ENCODE results near the gene MAD2L2. TPM values are rescaled to one million over a fixed set of nuclear protein-coding genes. Genes with fewer than 3 reads are reported as not detected.

The MAD2L2 gene
- total RNA-seq, 1 experiment from 2014 or later, result 283 TPM

DNA sequence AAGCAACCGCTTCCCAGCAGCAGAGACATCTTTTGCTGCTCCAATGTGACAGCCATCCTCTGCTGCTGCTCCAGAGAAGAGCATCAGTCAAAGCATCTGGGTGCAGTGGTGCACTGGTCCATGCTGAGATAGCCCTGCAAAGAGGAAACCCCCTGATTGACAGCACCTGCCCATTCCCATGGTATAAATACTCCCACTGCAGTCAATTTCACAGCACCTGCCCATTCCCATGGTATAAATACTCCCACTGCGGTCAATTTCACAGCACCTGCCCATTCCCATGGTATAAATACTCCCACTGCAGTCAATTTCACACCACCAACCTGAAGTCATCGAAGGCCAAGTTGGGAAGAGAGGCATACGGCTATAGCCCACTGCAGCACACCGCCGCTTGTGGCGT lies 52.2 kb downstream of the MAD2L2 start:
- Histone ChIP-seq H3K4me2 (ENCODE audit: insufficient read depth, insufficient read length, low read length) (no peak overlapping the region), H4K91ac (ENCODE audit: insufficient read length, low read depth, low read length) (no peak overlapping the region), H3K14ac (ENCODE audit: insufficient read depth, low read length) (no peak overlapping the region), H3K27me3 (ENCODE audit: insufficient read depth, low read length) (no peaks in the 10 kb centered on the region), H2AFZ (ENCODE audit: low read length) (no peak overlapping the region), H4K5ac (ENCODE audit: insufficient read length, low read depth, low read length) (no peak overlapping the region), H2BK5ac (ENCODE audit: insufficient read length, low read length) (no peak overlapping the region), H3K4ac (ENCODE audit: low read depth, low read length) (no peak overlapping the region), H3K79me2 (ENCODE audit: insufficient read depth, low read length) (no peaks in the 10 kb centered on the region), H4K8ac (replicated peaks; ENCODE audit: insufficient read length, low read depth, low read length) (no peak overlapping the region), H3K9ac (ENCODE audit: extremely low read depth, insufficient read length, low read length) (no peak overlapping the region), H2AK5ac (ENCODE audit: insufficient read length, low read length) (no peak overlapping the region), H3K9me3 (ENCODE audit: control insufficient read depth, low read depth, low read length) (no peaks in the 10 kb centered on the region), H4K20me1 (ENCODE audit: control insufficient read depth, insufficient read depth, insufficient read length) (no peaks in the 10 kb centered on the region), H3K18ac (ENCODE audit: insufficient read length, low read depth, low read length) (no peak overlapping the region), H3K79me1 (ENCODE audit: insufficient read depth, low read depth, low read length, poor library complexity, severe bottlenecking) (no peaks in the 10 kb centered on the region), H2BK120ac (ENCODE audit: low read depth, low read length, poor library complexity, severe bottlenecking) (no peak overlapping the region), H3K27ac (ENCODE audit: insufficient read length, low read depth, low read length) (no peak overlapping the region), H2BK12ac (ENCODE audit: insufficient read length, low read depth, low read length) (no peak overlapping the region), H2BK20ac (ENCODE audit: low read depth, low read length, poor library complexity, severe bottlenecking) (no peak overlapping the region), H2BK15ac (ENCODE audit: low read depth, low read length) (no peak overlapping the region), H3K56ac (ENCODE audit: insufficient read length, low read depth, low read length) (no peak overlapping the region), H3K23ac (ENCODE audit: insufficient read length, low read depth, low read length) (no peak overlapping the region), H3T11ph (ENCODE audit: low read length) (no peak overlapping the region), H3K4me1 (ENCODE audit: insufficient read depth, low read length) (no peaks in the 10 kb centered on the region), H3K23me2 (ENCODE audit: insufficient read length, low read depth, low read length, poor library complexity, severe bottlenecking) (no peaks in the 10 kb centered on the region)
- no peak overlapping the region for H3K4me3 Mint-ChIP-seq
- DNase-seq, result no peak
- peaks cover 0 to 8% of the 10 kb centered on the region in 2 experiments; a peak in 1 of 4 replicates for H3K4me1 Mint-ChIP-seq
- no peak overlapping the region for H3K27ac Mint-ChIP-seq
- peaks cover 15% of the 10 kb centered on the region for H3K27me3 Mint-ChIP-seq (ENCODE audit: low read depth)
- no peaks in the 10 kb centered on the region for H3K9me3 Mint-ChIP-seq
- TF ChIP-seq, protein P1, sequence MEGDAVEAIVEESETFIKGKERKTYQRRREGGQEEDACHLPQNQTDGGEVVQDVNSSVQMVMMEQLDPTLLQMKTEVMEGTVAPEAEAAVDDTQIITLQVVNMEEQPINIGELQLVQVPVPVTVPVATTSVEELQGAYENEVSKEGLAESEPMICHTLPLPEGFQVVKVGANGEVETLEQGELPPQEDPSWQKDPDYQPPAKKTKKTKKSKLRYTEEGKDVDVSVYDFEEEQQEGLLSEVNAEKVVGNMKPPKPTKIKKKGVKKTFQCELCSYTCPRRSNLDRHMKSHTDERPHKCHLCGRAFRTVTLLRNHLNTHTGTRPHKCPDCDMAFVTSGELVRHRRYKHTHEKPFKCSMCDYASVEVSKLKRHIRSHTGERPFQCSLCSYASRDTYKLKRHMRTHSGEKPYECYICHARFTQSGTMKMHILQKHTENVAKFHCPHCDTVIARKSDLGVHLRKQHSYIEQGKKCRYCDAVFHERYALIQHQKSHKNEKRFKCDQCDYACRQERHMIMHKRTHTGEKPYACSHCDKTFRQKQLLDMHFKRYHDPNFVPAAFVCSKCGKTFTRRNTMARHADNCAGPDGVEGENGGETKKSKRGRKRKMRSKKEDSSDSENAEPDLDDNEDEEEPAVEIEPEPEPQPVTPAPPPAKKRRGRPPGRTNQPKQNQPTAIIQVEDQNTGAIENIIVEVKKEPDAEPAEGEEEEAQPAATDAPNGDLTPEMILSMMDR (conservative IDR thresholded peaks at IDR 0.05), result no peak
- WGBS (ENCODE audit: extremely low coverage, insufficient read length, low lambda C conversion rate), result no CpG with 5 or more reads among the region's 7 CpGs
- peaks cover 0 to 2% (median 0%) of the 10 kb centered on the region in 3 experiments; a peak in 2 of 7 replicates for H3K36me3 Mint-ChIP-seq (ENCODE audit: insufficient read depth in 1 of 3, low read depth in 3 of 3)

Data from H9 (cell line).